ENCODE measurements around the gene ZNF497.
"Not testable (repeated sequence)": the region's sequence is repeated elsewhere in the genome, so short reads cannot be mapped to it uniquely, and the experiment has no call there.

ZNF497 gene

GRCh38 chr19:58362272-58362994, at the start of gene ZNF497:
TSS of gene ZNF497 (minus strand) at chr19:58362751. CDS start at chr19:58357635, 5,116 bp downstream.
- peak; percentile 59 for DNase-seq

- no peak for DNase-seq
Measured at GRCh38 chr19:58409010-58409790, 46.6 kb upstream of the ZNF497 start.

GRCh38 chr19:58408152-58409009, 45.8 kb upstream of the ZNF497 start, which contains the start of gene ZNF584:
TSS of gene ZNF584 (plus strand) at chr19:58408649. CDS start at chr19:58409148, 499 bp downstream.
- peak; percentile 89 for DNase-seq

- DNase-seq: no peak
Measured at GRCh38 chr19:58407658-58408151, 45.2 kb upstream of the ZNF497 start.

GRCh38 chr19:58406818-58407657, 44.5 kb upstream of the ZNF497 start:
- DNase-seq: no peak

GRCh38 chr19:58403920-58404478, 41.4 kb upstream of the ZNF497 start:
- DNase-seq: not testable (repeated sequence)

- no peak for DNase-seq
Measured at GRCh38 chr19:58401840-58402421, 39.4 kb upstream of the ZNF497 start.

- peak; percentile 96 for DNase-seq
Measured at GRCh38 chr19:58400916-58401839, 38.6 kb upstream of the ZNF497 start.

- DNase-seq: no peak
Measured at GRCh38 chr19:58400316-58400915, 37.9 kb upstream of the ZNF497 start.

- DNase-seq: no peak
Measured at GRCh38 chr19:58399903-58400302, 37.4 kb upstream of the ZNF497 start.

GRCh38 chr19:58398545-58398944, 36.0 kb upstream of the ZNF497 start:
- DNase-seq: no peak

GRCh38 chr19:58398087-58398486, 35.5 kb upstream of the ZNF497 start:
- DNase-seq: no peak

GRCh38 chr19:58397533-58398037, 35.0 kb upstream of the ZNF497 start:
- no peak for DNase-seq

- no peak for DNase-seq
Measured at GRCh38 chr19:58396691-58397532, 34.4 kb upstream of the ZNF497 start.

- DNase-seq: no peak
Measured at GRCh38 chr19:58395979-58396627, 33.6 kb upstream of the ZNF497 start.

- no peak for DNase-seq
Measured at GRCh38 chr19:58395220-58395978, 32.8 kb upstream of the ZNF497 start, which contains the start of gene RNF225. TSS of gene RNF225 (plus strand) at chr19:58395656. CDS start at chr19:58396090, 434 bp downstream.

GRCh38 chr19:58394821-58395219, 32.3 kb upstream of the ZNF497 start:
- DNase-seq: no peak

All from NCI-H524 treated with DMSO at 0.1 percent for 48 hours (cell line).